NCI-H1694 treated with DMSO at 0.1 percent for 48 hours (cell line): ENCODE results near the gene ROGDI.

Experiments used
- DNase-seq: peaks from one replicate; lab custom pipeline; 2025; lab: John Stamatoyannopoulos, UW

The ROGDI gene

GRCh38 chr16:4766875-4767628, 35.4 kb downstream of the ROGDI start, which contains the start of gene ZNF500:
Gene ZNF500, minus strand, starts transcription at chr16:4767162. Its CDS starts 1,184 bp downstream, at chr16:4765978.
- peak; percentile 83 for DNase-seq

- DNase-seq, result no peak
Observed at GRCh38 chr16:4765511-4766474, 36.6 kb downstream of the ROGDI start.

- DNase-seq, result no peak
Observed at GRCh38 chr16:4763791-4764190, 38.6 kb downstream of the ROGDI start.

GRCh38 chr16:4762205-4762604, 40.2 kb downstream of the ROGDI start:
- DNase-seq, result no peak

- DNase-seq, result no peak
Observed at GRCh38 chr16:4760221-4760910, 42.1 kb downstream of the ROGDI start.

- no peak for DNase-seq
Observed at GRCh38 chr16:4755687-4756086, 46.7 kb downstream of the ROGDI start.

GRCh38 chr16:4754865-4755264, 47.6 kb downstream of the ROGDI start:
- DNase-seq, result no peak

- no peak for DNase-seq
Observed at GRCh38 chr16:4753227-4753626, 49.2 kb downstream of the ROGDI start.

GRCh38 chr16:4752351-4753100, 49.9 kb downstream of the ROGDI start:
- DNase-seq, result no peak

- no peak for DNase-seq
Observed at GRCh38 chr16:4750896-4751295, 51.5 kb downstream of the ROGDI start.

- DNase-seq, result no peak
Observed at GRCh38 chr16:4749700-4750257, 52.7 kb downstream of the ROGDI start.

- DNase-seq, result no peak
Observed at GRCh38 chr16:4748682-4749411, 53.6 kb downstream of the ROGDI start.

GRCh38 chr16:4747906-4748681, 54.3 kb downstream of the ROGDI start:
- DNase-seq, result no peak

- DNase-seq, result no peak
Observed at GRCh38 chr16:4746991-4747574, 55.4 kb downstream of the ROGDI start.
